ENCODE results near the gene ADAM10.

Gene ADAM10

GRCh38 chr15:58583171-58583908, 166.2 kb downstream of the ADAM10 start:
- DNase-seq (ENCODE audit: low read depth in 2 of 2), result no peak

- no peak for DNase-seq (ENCODE audit: low read depth in 2 of 2)
Measured at GRCh38 chr15:58582160-58582559, 167.3 kb downstream of the ADAM10 start.

GRCh38 chr15:58576657-58577056, 172.8 kb downstream of the ADAM10 start:
- DNase-seq (ENCODE audit: low read depth in 2 of 2), result no peak

- DNase-seq (ENCODE audit: low read depth in 2 of 2), result no peak
Measured at GRCh38 chr15:58575045-58575786, 174.3 kb downstream of the ADAM10 start.

GRCh38 chr15:58574631-58575030, 174.9 kb downstream of the ADAM10 start:
- no peak for DNase-seq (ENCODE audit: low read depth in 2 of 2)

GRCh38 chr15:58573270-58573669, 176.2 kb downstream of the ADAM10 start:
- no peak for DNase-seq (ENCODE audit: low read depth in 2 of 2)

- DNase-seq (ENCODE audit: low read depth in 2 of 2), result no peak
Measured at GRCh38 chr15:58572521-58572920, 177.0 kb downstream of the ADAM10 start.

GRCh38 chr15:58571491-58571890, 178.0 kb downstream of the ADAM10 start:
- no peak for DNase-seq (ENCODE audit: low read depth in 2 of 2)

- DNase-seq (ENCODE audit: low read depth in 2 of 2), result no peak
Measured at GRCh38 chr15:58569455-58569854, 180.1 kb downstream of the ADAM10 start.

GRCh38 chr15:58568157-58568571, 181.3 kb downstream of the ADAM10 start:
- no peak for DNase-seq (ENCODE audit: low read depth in 2 of 2)

GRCh38 chr15:58566029-58566428, 183.5 kb downstream of the ADAM10 start:
- DNase-seq (ENCODE audit: low read depth in 2 of 2), result no peak

GRCh38 chr15:58565619-58566018, 183.9 kb downstream of the ADAM10 start:
- no peak for DNase-seq (ENCODE audit: low read depth in 2 of 2)

- no peak for DNase-seq (ENCODE audit: low read depth in 2 of 2)
Measured at GRCh38 chr15:58564981-58565380, 184.5 kb downstream of the ADAM10 start.

- no peak for DNase-seq (ENCODE audit: low read depth in 2 of 2)
Measured at GRCh38 chr15:58562135-58562534, 187.4 kb downstream of the ADAM10 start.

GRCh38 chr15:58561321-58561720, 188.2 kb downstream of the ADAM10 start:
- DNase-seq (ENCODE audit: low read depth in 2 of 2), result no peak

- DNase-seq (ENCODE audit: low read depth in 2 of 2), result no peak
Measured at GRCh38 chr15:58559904-58560588, 189.5 kb downstream of the ADAM10 start.

- no peak for DNase-seq (ENCODE audit: low read depth in 2 of 2)
Measured at GRCh38 chr15:58558777-58559176, 190.7 kb downstream of the ADAM10 start.

- no peak for DNase-seq (ENCODE audit: low read depth in 2 of 2)
Measured at GRCh38 chr15:58556541-58556940, 193.0 kb downstream of the ADAM10 start.

GRCh38 chr15:58556028-58556361, 193.5 kb downstream of the ADAM10 start:
- no peak for DNase-seq (ENCODE audit: low read depth in 2 of 2)

- no peak for DNase-seq (ENCODE audit: low read depth in 2 of 2)
Measured at GRCh38 chr15:58555162-58556027, 194.1 kb downstream of the ADAM10 start.

- no peak for DNase-seq (ENCODE audit: low read depth in 2 of 2)
Measured at GRCh38 chr15:58554758-58555157, 194.7 kb downstream of the ADAM10 start.

Data from stimulated activated CD8-positive, alpha-beta memory T cell treated with anti-CD3 and anti-CD28 coated beads, Interleukin-2, amount 100 ng/mL, for 48 hours (primary cell).